Right lobe of liver (tissue), 6 donors: ENCODE measurements around the gene SPRR2F. TPM values are rescaled to one million over a fixed set of nuclear protein-coding genes. Genes with fewer than 3 reads are reported as not detected.
"Not testable (repeated sequence)": the region's sequence is repeated elsewhere in the genome, so short reads cannot be mapped to it uniquely, and the experiment has no call there.

Source experiments
- ATAC-seq, 4 donors: fragments of 200-7000 bp; cut with Tn5 transposase; one replicate each; pipeline ENCODE4 v1.9.1; 2020; ENCODE audit warnings: mild to moderate bottlenecking in 4 of 4, moderate library complexity in 4 of 4
- DNase-seq, 3 donors: peaks; one replicate each; pipeline ENCODE4 v3.0.0-alpha.2; 2020
- H3K27ac ChIP-seq, 3 donors: fragments of 200-600 bp; one replicate each; pipeline ENCODE4 v1.8.0; 2022
- H3K27me3 ChIP-seq, 2 donors: fragments of 200-600 bp; one replicate each; pipeline ENCODE4 v1.8.0; 2022
- H3K36me3 ChIP-seq, 4 donors: fragments of 200-600 bp; sonication (generic) in 1 of 4; one replicate each; pipeline versions ENCODE4 v1.5.1 to v1.8.0; 2017 to 2022; ENCODE audit warnings: control low read depth in 1 of 4
- H3K4me1 ChIP-seq, 4 donors: fragments of 200-600 bp; sonication (generic) in 1 of 4; one replicate each; pipeline versions ENCODE4 v1.5.1 to v1.8.0; 2017 to 2022; ENCODE audit warnings: control low read depth in 1 of 4
- H3K4me3 ChIP-seq, 3 donors: fragments of 200-600 bp; one replicate each; pipeline ENCODE4 v1.8.0; 2022
- H3K9me3 ChIP-seq, 4 donors: fragments of 200-600 bp; sonication (generic) in 1 of 4; one replicate each; pipeline versions ENCODE4 v1.5.1 to v1.8.0; 2017 to 2022; ENCODE audit warnings: control low read depth in 1 of 4
- POLR2A ChIP-seq: fragments of 450-650 bp; IDR thresholded peaks from one replicate; pipeline ENCODE4 v1.6.1; 2017; ENCODE audit warnings: antibody characterized with exemption, mild to moderate bottlenecking
- WGBS: methylation state at CpG from one replicate; pipeline ENCODE4 v1.1.6; 2018; ENCODE audit warnings: low coverage, low lambda C conversion rate; ENCODE audit not compliant: insufficient coverage; ENCODE audit errors: missing lambda C conversion rate; 5-methylcytosine and 5-hydroxymethylcytosine counted together
- intact Hi-C, 2 donors: fragments of 100-400 bp; cut with DNase I; formaldehyde crosslinking; loops; one replicate each; pipeline versions ENCODE4 v1.11.2 to v1.14.1; 2022
- total RNA-seq, 6 experiments: library from RNA; depleted of rRNA in 2 of 6; stranded (reverse); fragments of >200 nt in 2 of 6; fragmentation: NEBNext Ultra II Directional in 3 of 6; extraction: Animal tissue kit (Norgen Biotek cat#: 25700) in 3 of 6; gene quantifications; one replicate each; pipeline versions ENCODE4 v1.1.0 to v1.2.4, GENCODE V29; 2016 to 2023
- TF ChIP-seq, protein P1 (sequence below), 4 donors: fragments of 200-600 bp in 3 of 4; fragments of 450-650 bp in 1 of 4; IDR thresholded peaks; one replicate each; pipeline versions ENCODE4 v1.5.1 to v1.8.0; 2016 to 2022; ENCODE audit warnings: antibody characterized with exemption in 4 of 4, mild to moderate bottlenecking in 2 of 4
- donor health status: DM: no; HTN: yes; CAD: no.
- donor health status: DM: no; HTN: no; CAD: no.
- donor health status: DM: no; HTN: no; CAD: no.
- donor health status: DM: no; HTN: yes; CAD: no.
- donor health status: DM: no; HTN: yes; CAD: no.

The SPRR2F gene
- total RNA-seq, 6 experiments from 2014 or later = not detected

DNA sequence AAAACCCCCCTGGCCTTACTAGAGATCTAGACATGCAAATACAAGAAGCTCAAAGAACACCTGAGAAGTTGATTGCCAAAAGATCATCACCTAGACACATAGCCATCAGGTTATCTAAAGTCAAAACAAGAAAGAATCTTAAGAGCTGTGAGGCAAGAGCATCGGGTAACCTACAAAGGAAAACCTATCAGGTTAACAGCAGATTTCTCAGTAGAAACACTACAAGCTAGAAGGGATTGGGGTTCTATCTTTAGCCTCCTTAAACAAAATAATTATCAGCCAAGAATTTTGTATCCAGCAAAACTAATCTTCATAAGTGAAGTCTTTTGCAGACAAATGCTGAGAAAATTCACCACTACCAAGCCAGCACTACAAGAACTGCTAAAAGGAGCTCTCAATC, 12.2 kb upstream of the SPRR2F start:
- ATAC-seq (no peak), DNase-seq (no peak)
- Histone ChIP-seq H3K27ac (no peak overlapping the region), H3K27me3 (no peaks in the 10 kb centered on the region), H3K4me3 (no peak overlapping the region), H3K9me3 (no peaks in the 10 kb centered on the region), H3K36me3 (no peaks in the 10 kb centered on the region), H3K4me1 (no peaks in the 10 kb centered on the region)
- WGBS = 50% methylated on average over 1 of the region's 1 CpG
- intact Hi-C loops = no loop called here
- TF ChIP-seq, protein P1, sequence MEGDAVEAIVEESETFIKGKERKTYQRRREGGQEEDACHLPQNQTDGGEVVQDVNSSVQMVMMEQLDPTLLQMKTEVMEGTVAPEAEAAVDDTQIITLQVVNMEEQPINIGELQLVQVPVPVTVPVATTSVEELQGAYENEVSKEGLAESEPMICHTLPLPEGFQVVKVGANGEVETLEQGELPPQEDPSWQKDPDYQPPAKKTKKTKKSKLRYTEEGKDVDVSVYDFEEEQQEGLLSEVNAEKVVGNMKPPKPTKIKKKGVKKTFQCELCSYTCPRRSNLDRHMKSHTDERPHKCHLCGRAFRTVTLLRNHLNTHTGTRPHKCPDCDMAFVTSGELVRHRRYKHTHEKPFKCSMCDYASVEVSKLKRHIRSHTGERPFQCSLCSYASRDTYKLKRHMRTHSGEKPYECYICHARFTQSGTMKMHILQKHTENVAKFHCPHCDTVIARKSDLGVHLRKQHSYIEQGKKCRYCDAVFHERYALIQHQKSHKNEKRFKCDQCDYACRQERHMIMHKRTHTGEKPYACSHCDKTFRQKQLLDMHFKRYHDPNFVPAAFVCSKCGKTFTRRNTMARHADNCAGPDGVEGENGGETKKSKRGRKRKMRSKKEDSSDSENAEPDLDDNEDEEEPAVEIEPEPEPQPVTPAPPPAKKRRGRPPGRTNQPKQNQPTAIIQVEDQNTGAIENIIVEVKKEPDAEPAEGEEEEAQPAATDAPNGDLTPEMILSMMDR (IDR thresholded peaks at IDR 0.05) = no peak
- TF ChIP-seq POLR2A = no peak

DNA sequence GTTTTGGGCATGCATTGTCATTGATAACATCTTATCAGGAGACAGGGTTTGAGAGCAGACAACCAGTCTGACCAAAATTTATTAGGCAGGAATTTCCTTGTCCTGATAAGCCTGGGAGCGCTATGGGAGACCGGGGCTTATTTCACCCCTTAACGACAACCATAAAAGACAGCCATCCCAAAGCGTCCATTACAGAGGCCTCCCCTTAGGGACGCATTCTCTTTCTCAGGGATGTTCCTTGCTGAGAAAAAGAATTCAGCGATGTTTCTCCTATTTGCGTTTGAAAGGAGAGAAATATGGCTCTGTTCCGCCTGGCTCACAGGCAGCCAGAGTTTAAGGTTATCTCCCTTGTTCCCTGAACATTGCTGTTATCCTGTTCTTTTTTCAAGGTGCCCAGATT, 10.5 kb upstream of the SPRR2F start:
- H3K9me3 ChIP-seq, ATAC-seq, H3K36me3 ChIP-seq, H3K4me1 ChIP-seq, H3K27me3 ChIP-seq, H3K27ac ChIP-seq, intact Hi-C loops, H3K4me3 ChIP-seq, DNase-seq: not testable (repeated sequence)
- 45% methylated on average over 4 of the region's 8 CpGs for WGBS

DNA sequence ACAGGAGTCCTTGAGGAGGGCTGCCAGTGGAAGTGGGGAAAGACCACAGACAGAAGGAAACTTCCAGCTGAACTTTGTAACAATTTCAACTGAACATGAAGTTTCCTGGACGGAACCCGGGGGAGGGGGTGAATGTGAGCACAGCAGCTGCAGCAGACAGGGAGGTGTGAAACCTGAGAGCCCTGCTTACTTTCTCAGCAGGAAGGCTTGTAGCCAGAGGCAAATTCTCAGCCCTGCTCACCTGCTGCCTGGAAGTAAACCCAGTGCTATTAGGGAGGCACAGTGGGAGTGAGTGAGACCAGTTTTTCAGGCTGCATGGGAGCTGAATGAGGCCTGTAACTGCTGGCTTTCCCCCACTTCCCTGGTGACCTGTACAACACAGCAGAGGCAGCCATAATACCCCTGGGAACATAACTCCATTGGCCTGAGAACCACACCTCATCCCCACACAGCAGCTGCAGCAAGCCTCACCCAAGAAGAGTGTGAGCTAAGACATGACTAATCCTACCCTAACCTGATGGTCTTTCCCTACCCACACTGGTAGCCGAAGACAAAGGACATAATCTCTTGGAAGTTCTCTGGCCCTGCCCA, 9.6 kb upstream of the SPRR2F start:
- intact Hi-C loops = no loop called here
- TF ChIP-seq, protein P1 (IDR thresholded peaks at IDR 0.05) = no peak
- TF ChIP-seq POLR2A = no peak
- Histone ChIP-seq H3K9me3 (no peaks in the 10 kb centered on the region), H3K4me1 (no peaks in the 10 kb centered on the region), H3K27me3 (no peaks in the 10 kb centered on the region), H3K4me3 (no peak overlapping the region), H3K27ac (no peak overlapping the region), H3K36me3 (no peaks in the 10 kb centered on the region)
- ATAC-seq (no peak), DNase-seq (no peak)
- 23% methylated on average over 3 of the region's 3 CpGs for WGBS

DNA sequence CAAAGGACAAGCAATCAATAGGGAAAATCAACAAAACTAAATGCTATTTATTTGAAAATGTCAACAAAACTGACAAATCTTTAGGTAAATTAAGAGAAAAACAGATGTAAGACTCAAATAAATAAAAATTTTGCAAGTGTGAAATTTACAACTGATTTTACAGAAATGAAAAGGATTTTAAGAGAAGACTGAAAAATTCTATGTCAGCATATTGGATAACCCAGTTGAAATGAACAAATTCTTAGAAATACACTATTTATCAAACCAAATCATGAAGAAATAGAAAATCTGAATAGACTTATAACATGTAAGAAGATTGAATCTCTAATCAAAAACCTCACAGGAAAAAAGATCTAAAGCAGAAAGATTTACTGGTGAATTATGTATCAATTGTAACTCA, 7.6 kb upstream of the SPRR2F start:
- no peak overlapping the region for H3K27ac ChIP-seq
- DNase-seq (no peak), ATAC-seq (no peak)
- H3K9me3 ChIP-seq = no peaks in the 10 kb centered on the region
- H3K27me3 ChIP-seq = no peaks in the 10 kb centered on the region
- H3K36me3 ChIP-seq = no peaks in the 10 kb centered on the region
- no peak overlapping the region for H3K4me3 ChIP-seq
- no peaks in the 10 kb centered on the region for H3K4me1 ChIP-seq
- intact Hi-C loops = no loop called here
- TF ChIP-seq POLR2A = no peak
- TF ChIP-seq, protein P1 (IDR thresholded peaks at IDR 0.05) = no peak

DNA sequence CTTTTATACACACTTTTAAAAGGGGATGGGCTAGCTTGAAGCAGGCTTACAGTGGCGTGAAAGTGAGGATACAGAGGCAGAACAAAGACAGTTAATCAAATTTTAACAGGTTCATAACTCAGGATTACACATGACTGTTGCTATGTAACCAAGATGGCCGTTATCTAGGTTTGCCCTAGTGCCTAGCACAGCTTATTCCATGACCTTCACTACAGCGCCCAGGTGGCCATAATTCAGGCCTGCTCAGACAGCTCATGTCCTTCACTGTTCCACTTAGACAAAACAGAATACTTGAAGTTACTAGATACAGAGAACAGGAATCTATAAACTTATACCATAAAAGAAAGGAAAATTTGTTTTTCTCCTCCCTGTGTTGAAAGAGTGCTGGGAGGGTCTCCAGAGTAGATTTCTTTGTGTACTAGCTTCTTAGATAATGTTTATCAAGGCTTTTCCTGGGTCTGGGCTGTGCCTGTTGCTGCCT, 6.2 kb upstream of the SPRR2F start:
- intact Hi-C loops = no loop called here
- Histone ChIP-seq H3K27ac (no peak overlapping the region), H3K36me3 (no peaks in the 10 kb centered on the region), H3K27me3 (no peaks in the 10 kb centered on the region), H3K9me3 (no peaks in the 10 kb centered on the region), H3K4me3 (no peak overlapping the region), H3K4me1 (no peaks in the 10 kb centered on the region)
- TF ChIP-seq, protein P1 (IDR thresholded peaks at IDR 0.05) = no peak
- TF ChIP-seq POLR2A = no peak
- 33% methylated on average over 2 of the region's 3 CpGs for WGBS
- DNase-seq = no peak
- no peak for ATAC-seq

DNA sequence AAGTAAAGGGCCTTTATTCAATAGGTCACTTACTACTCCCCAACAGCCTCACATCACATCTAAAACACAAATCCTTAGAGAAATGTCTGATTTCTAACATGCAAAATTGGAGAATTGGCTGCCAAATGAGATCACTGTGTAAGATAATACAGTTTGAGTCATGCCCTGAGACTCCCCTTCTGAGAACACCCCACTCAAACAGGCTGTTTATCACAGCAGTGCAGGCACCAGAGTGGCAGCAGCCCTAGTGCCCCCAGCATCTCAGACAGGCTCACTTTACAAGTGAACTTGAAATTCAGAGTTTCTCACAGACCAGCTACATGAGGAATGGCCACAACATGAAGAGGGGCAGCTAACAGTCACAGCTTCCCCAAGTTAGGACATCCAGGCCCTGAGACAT, 1.9 kb upstream of the SPRR2F start:
- H3K36me3 ChIP-seq, H3K27me3 ChIP-seq, intact Hi-C loops, ATAC-seq, H3K4me3 ChIP-seq, H3K27ac ChIP-seq, DNase-seq, H3K9me3 ChIP-seq, H3K4me1 ChIP-seq: not testable (repeated sequence)

DNA sequence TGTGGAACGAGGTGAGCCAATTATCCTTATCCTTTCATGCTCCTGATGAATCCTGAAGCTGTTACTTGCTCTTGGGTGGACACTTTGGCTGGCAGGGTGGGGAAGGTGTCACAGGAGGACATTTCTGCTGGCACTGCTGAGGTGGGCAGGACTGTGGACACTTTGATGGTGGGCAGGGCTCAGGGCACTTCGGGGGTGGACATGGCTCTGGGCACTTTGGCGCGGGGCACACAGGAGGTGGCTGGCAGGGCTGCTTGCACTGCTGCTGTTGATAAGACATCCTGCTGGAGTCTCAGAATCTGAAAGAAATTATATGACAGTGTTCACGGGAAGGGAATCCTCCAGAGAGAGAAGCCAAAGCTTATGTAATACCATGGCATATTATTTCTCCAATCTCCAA, 862 bp downstream of the SPRR2F start:
- H3K9me3 ChIP-seq, intact Hi-C loops, ATAC-seq, H3K4me1 ChIP-seq, H3K4me3 ChIP-seq, H3K36me3 ChIP-seq, DNase-seq, H3K27me3 ChIP-seq, H3K27ac ChIP-seq: not testable (repeated sequence)
- 39% methylated on average over 2 of the region's 5 CpGs for WGBS
